ENCODE data around the gene EPHA8. TPM values are rescaled to one million over a fixed set of nuclear protein-coding genes. Genes with fewer than 3 reads are reported as not detected.

EPHA8 gene
- total RNA-seq, 1 donor from 2014 or later = not detected

GRCh38 chr1:22611530-22611947, 48.2 kb downstream of the EPHA8 start:
- DNase-seq (ENCODE audit: low spot score) = no peak
- Mint-ChIP-seq H3K9me3 (ENCODE audit: low read depth) (no peaks in the 10 kb centered on the region), H3K27me3 (ENCODE audit: low read depth) (peaks cover 74% of the 10 kb centered on the region), H3K4me3 (ENCODE audit: unreplicated experiment) (no peak overlapping the region), H3K36me3 (ENCODE audit: low read depth) (no peaks in the 10 kb centered on the region), H3K4me1 (ENCODE audit: low read depth) (no peaks in the 10 kb centered on the region), H3K27ac (ENCODE audit: unreplicated experiment) (no peak overlapping the region)
- TF ChIP-seq, protein P1, sequence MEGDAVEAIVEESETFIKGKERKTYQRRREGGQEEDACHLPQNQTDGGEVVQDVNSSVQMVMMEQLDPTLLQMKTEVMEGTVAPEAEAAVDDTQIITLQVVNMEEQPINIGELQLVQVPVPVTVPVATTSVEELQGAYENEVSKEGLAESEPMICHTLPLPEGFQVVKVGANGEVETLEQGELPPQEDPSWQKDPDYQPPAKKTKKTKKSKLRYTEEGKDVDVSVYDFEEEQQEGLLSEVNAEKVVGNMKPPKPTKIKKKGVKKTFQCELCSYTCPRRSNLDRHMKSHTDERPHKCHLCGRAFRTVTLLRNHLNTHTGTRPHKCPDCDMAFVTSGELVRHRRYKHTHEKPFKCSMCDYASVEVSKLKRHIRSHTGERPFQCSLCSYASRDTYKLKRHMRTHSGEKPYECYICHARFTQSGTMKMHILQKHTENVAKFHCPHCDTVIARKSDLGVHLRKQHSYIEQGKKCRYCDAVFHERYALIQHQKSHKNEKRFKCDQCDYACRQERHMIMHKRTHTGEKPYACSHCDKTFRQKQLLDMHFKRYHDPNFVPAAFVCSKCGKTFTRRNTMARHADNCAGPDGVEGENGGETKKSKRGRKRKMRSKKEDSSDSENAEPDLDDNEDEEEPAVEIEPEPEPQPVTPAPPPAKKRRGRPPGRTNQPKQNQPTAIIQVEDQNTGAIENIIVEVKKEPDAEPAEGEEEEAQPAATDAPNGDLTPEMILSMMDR (IDR thresholded peaks at IDR 0.05) = no peak

DNA sequence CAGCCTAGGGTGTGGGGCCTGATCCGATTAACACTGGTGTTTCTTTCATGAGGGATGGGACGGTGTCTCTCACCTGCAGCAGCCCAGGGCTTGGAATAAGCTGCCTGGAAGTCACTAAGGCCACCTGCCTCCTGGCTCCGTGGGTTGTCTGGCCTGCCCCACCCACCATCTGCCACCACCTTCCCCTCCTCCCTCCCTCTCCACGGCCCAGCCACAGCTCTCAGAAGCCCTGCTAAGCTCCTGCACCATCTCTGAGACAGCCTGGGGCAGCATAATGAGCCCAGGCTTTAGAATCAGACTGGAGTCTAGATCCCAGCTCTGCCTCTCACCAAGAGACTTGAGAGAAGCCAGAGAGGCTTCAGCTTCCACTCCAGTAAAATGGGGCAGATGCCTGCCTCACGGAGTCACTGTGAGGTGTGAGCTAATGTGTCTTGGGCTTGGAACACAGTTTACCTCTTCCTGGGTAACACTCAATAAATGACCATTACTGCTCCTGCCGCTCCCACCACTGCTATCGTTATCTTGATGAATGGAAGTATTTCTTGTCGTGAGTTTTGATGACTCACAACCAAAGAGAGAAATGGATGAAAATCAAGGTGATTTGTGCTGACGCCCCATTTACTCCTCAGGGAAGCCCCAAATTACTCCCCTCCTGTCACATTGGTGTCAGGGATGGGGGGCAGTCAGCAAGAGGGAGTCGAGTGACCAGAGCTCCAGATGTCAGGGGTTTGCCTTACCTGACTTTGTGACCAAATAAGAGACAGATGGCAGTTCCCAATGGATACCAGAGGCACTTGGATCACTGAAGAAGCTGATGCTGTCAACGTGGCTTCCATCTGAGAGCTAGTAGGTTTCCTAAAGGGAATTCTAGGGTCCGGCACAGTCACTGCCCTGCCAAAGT, 49.6 kb downstream of the EPHA8 start:
- H3K27me3 Mint-ChIP-seq (ENCODE audit: low read depth) = peaks cover 77% of the 10 kb centered on the region
- no peak overlapping the region for H3K4me3 Mint-ChIP-seq (ENCODE audit: unreplicated experiment)
- H3K27ac Mint-ChIP-seq (ENCODE audit: unreplicated experiment) = no peak overlapping the region
- DNase-seq (ENCODE audit: low spot score) = no peak
- no peaks in the 10 kb centered on the region for H3K36me3 Mint-ChIP-seq (ENCODE audit: low read depth)
- no peaks in the 10 kb centered on the region for H3K4me1 Mint-ChIP-seq (ENCODE audit: low read depth)
- H3K9me3 Mint-ChIP-seq (ENCODE audit: low read depth) = no peaks in the 10 kb centered on the region
- TF ChIP-seq, protein P1 (IDR thresholded peaks at IDR 0.05) = no peak

DNA sequence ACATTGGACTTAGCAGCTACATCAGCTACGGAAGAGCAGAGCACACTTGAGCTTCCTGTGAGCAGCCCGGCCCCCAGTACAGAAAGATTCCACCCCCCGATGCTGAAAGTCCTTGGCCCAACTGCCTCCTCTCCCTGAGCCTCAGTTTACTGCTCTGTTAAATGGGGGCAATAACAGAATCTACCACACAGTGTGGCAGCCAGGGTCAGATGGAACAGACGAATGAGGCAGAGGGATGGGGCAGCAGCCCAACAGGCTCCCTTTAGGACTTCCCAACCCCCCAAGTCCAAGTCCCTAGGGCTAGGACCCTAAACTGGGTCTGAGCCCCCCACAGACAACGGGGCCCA, 50.3 kb downstream of the EPHA8 start:
- peaks cover 75% of the 10 kb centered on the region for H3K27me3 Mint-ChIP-seq (ENCODE audit: low read depth)
- no peak overlapping the region for H3K27ac Mint-ChIP-seq (ENCODE audit: unreplicated experiment)
- no peak overlapping the region for H3K4me3 Mint-ChIP-seq (ENCODE audit: unreplicated experiment)

GRCh38 chr1:22613951-22614350, 50.7 kb downstream of the EPHA8 start:
- Mint-ChIP-seq H3K9me3 (ENCODE audit: low read depth) (no peaks in the 10 kb centered on the region), H3K36me3 (ENCODE audit: low read depth) (no peaks in the 10 kb centered on the region), H3K27ac (ENCODE audit: unreplicated experiment) (no peak overlapping the region), H3K4me1 (ENCODE audit: low read depth) (no peaks in the 10 kb centered on the region), H3K4me3 (ENCODE audit: unreplicated experiment) (no peak overlapping the region), H3K27me3 (ENCODE audit: low read depth) (peaks cover 76% of the 10 kb centered on the region)
- no peak for DNase-seq (ENCODE audit: low spot score)
- TF ChIP-seq, protein P1 (IDR thresholded peaks at IDR 0.05) = no peak

More for the DNA sequence above, 50.3 kb downstream of the EPHA8 start:
- DNase-seq (ENCODE audit: low spot score) = no peak
- TF ChIP-seq, protein P1 (IDR thresholded peaks at IDR 0.05) = no peak
- Mint-ChIP-seq H3K36me3 (ENCODE audit: low read depth) (no peaks in the 10 kb centered on the region), H3K9me3 (ENCODE audit: low read depth) (no peaks in the 10 kb centered on the region), H3K4me1 (ENCODE audit: low read depth) (no peaks in the 10 kb centered on the region)

DNA sequence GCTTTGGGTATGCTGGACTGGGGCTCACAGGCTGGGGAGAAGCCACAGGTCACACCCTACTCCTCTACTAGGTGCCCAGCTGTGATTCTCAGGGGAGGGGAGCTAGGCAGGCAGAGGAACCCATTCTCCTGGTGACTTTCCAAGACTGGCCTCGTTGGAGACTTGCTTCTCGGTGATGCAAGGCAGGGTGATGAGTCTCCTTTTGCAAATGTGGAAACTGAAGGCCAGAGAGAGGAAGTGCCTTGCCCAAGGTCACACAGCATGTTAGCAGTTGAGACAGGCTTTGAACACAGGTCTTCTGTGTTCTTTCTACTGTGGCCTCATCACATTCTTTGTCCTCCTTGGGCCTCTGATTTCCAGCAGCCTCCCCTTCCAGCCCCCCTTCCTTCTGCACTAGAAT, 52.6 kb downstream of the EPHA8 start:
- H3K27ac Mint-ChIP-seq (ENCODE audit: unreplicated experiment) = no peak overlapping the region
- H3K36me3 Mint-ChIP-seq (ENCODE audit: low read depth) = no peaks in the 10 kb centered on the region
- DNase-seq (ENCODE audit: low spot score) = no peak
- peaks cover 75% of the 10 kb centered on the region for H3K27me3 Mint-ChIP-seq (ENCODE audit: low read depth)
- no peak overlapping the region for H3K4me3 Mint-ChIP-seq (ENCODE audit: unreplicated experiment)
- TF ChIP-seq, protein P1 (IDR thresholded peaks at IDR 0.05) = no peak
- H3K4me1 Mint-ChIP-seq (ENCODE audit: low read depth) = no peaks in the 10 kb centered on the region
- no peaks in the 10 kb centered on the region for H3K9me3 Mint-ChIP-seq (ENCODE audit: low read depth)

All from chondrocyte (in vitro differentiated cells).